CD4-positive, CD25-positive, alpha-beta regulatory T cell (primary cell): ENCODE measurements around the gene SPTBN5. TPM values are rescaled to one million over a fixed set of nuclear protein-coding genes. Genes with fewer than 3 reads are reported as not detected.
A peak's percentile ranks its signal among the peaks of the same experiment; 100 is the strongest.

ENCODE experiments used
- ATAC-seq, 2 donors: fragments of 150-1000 bp; cut with Tn5 transposase; one replicate each; pipeline ENCODE4 v1.10.0; 2021; ENCODE audit warnings: low read depth in 2 of 2, moderate number of reproducible peaks in 2 of 2, moderate library complexity in 1 of 2
- DNase-seq, 3 donors: peaks; one replicate each; pipeline versions ENCODE4 v3.0.0 to v3.0.0-alpha.2; 2012 to 2022; ENCODE audit warnings: mixed read lengths in 1 of 3
- H3K27ac ChIP-seq: one replicate; pipeline ENCODE4 v1.7.0; 2013; ENCODE audit warnings: mild to moderate bottlenecking, low read length; ENCODE audit not compliant: insufficient read depth, poor library complexity, severe bottlenecking
- H3K27me3 ChIP-seq: one replicate; pipeline ENCODE4 v1.7.0; 2013; ENCODE audit warnings: low read length; ENCODE audit not compliant: control insufficient read depth, insufficient read depth
- H3K36me3 ChIP-seq: one replicate; pipeline ENCODE4 v1.7.0; 2013; ENCODE audit warnings: mild to moderate bottlenecking, low read length, moderate library complexity; ENCODE audit not compliant: control insufficient read depth, insufficient read depth
- H3K4me1 ChIP-seq: 2 replicates; pipeline ENCODE4 v1.7.0; 2013; ENCODE audit warnings: mild to moderate bottlenecking, low read length; ENCODE audit not compliant: insufficient read depth, control insufficient read depth, poor library complexity, severe bottlenecking
- H3K4me3 ChIP-seq: one replicate; pipeline ENCODE4 v1.7.0; 2013; ENCODE audit warnings: low read depth, mild to moderate bottlenecking, low read length, moderate library complexity
- H3K9me3 ChIP-seq, 2 experiments: 1 replicate in 1 of 2; 2 replicates in 1 of 2; pipeline ENCODE4 v1.7.0; 2013; ENCODE audit warnings: low read length in 2 of 2, mild to moderate bottlenecking in 1 of 2, moderate library complexity in 1 of 2; ENCODE audit not compliant: control insufficient read depth in 2 of 2
- H3K27ac Mint-ChIP-seq, 3 donors: one replicate each; pipeline ENCODE4 v1.8.0; 2020 to 2022; ENCODE audit warnings: mild to moderate bottlenecking in 3 of 3, mixed read lengths in 3 of 3, moderate library complexity in 2 of 3
- H3K27me3 Mint-ChIP-seq: one replicate; pipeline ENCODE4 v1.8.0; 2022; ENCODE audit warnings: mild to moderate bottlenecking, mixed read lengths
- H3K36me3 Mint-ChIP-seq: one replicate; pipeline ENCODE4 v1.8.0; 2020; ENCODE audit warnings: mixed read lengths
- H3K4me1 Mint-ChIP-seq, 4 donors: one replicate each; pipeline ENCODE4 v1.8.0; 2020 to 2022; ENCODE audit warnings: mixed read lengths in 4 of 4, mild to moderate bottlenecking in 1 of 4
- H3K4me3 Mint-ChIP-seq, 4 donors: one replicate each; pipeline ENCODE4 v1.8.0; 2020 to 2022; ENCODE audit warnings: mild to moderate bottlenecking in 4 of 4, mixed read lengths in 4 of 4, moderate library complexity in 3 of 4
- H3K9me3 Mint-ChIP-seq, 7 donors: one replicate each; pipeline ENCODE4 v1.8.0; 2020 to 2022; ENCODE audit warnings: mixed read lengths in 7 of 7, mild to moderate bottlenecking in 3 of 7, moderate library complexity in 2 of 7
- polyA plus RNA-seq, 4 donors: library from polyadenylated mRNA; unstranded; fragments of 300-500 nt; fragmentation: Illumina TruSeq; gene quantifications; one replicate each; pipeline ENCODE4 v1.2.3, GENCODE V29; 2021
- total RNA-seq: library from RNA; stranded (reverse); gene quantifications from one replicate; pipeline ENCODE4 v1.2.3, GENCODE V29; 2022

SPTBN5 gene
- total and polyA plus RNA-seq, 5 donors from 2014 or later = 0.26 to 2.7 TPM; not detected in 3

GRCh38 chr15:41923401-41923997 lies 29.6 kb upstream of the SPTBN5 start:
- Histone ChIP-seq H3K27me3 (no peaks in the 10 kb centered on the region), H3K9me3 (no peaks in the 10 kb centered on the region), H3K36me3 (peaks cover 26% of the 10 kb centered on the region), H3K27ac (no peak overlapping the region), H3K4me3 (no peak overlapping the region), H3K4me1 (peaks cover 8% of the 10 kb centered on the region)
- DNase-seq = no peak
- ATAC-seq = no peak
- Mint-ChIP-seq H3K27me3 (no peaks in the 10 kb centered on the region), H3K36me3 (peaks cover 20% of the 10 kb centered on the region), H3K9me3 (peaks cover 0 to 1% (median 0%) of the 10 kb centered on the region in 7 donors), H3K4me3 (no peak overlapping the region), H3K27ac (no peak overlapping the region), H3K4me1 (peaks cover 7 to 30% (median 24%) of the 10 kb centered on the region in 4 donors)

- H3K4me1 Mint-ChIP-seq = peaks cover 7 to 29% (median 22%) of the 10 kb centered on the region in 4 donors
- Histone ChIP-seq H3K4me3 (no peak overlapping the region), H3K27ac (no peak overlapping the region), H3K9me3 (no peaks in the 10 kb centered on the region), H3K4me1 (peaks cover 8% of the 10 kb centered on the region), H3K27me3 (no peaks in the 10 kb centered on the region), H3K36me3 (peaks cover 31% of the 10 kb centered on the region)
- no peaks in the 10 kb centered on the region for H3K27me3 Mint-ChIP-seq
- DNase-seq = no peak
- H3K4me3 Mint-ChIP-seq = no peak overlapping the region
- peak overlapping the region in 2 of 3 donors; percentile 29 to 60 for H3K27ac Mint-ChIP-seq
- H3K9me3 Mint-ChIP-seq = peaks cover 0 to 1% (median 0%) of the 10 kb centered on the region in 7 donors
- H3K36me3 Mint-ChIP-seq = peaks cover 20% of the 10 kb centered on the region
- no peak for ATAC-seq
Measured at GRCh38 chr15:41922353-41922752, 28.5 kb upstream of the SPTBN5 start.

GRCh38 chr15:41921639-41922038 lies 27.8 kb upstream of the SPTBN5 start:
- Mint-ChIP-seq H3K36me3 (peaks cover 20% of the 10 kb centered on the region), H3K4me3 (peak overlapping the region in 1 of 4 donors; percentile 2), H3K27me3 (no peaks in the 10 kb centered on the region), H3K4me1 (peaks cover 7 to 22% (median 15%) of the 10 kb centered on the region in 4 donors), H3K9me3 (peaks cover 0 to 1% (median 0%) of the 10 kb centered on the region in 7 donors), H3K27ac (peak overlapping the region in 1 of 3 donors; percentile 64)
- peaks cover 5% of the 10 kb centered on the region for H3K4me1 ChIP-seq
- DNase-seq (no peak), ATAC-seq (no peak)
- H3K27me3 ChIP-seq = no peaks in the 10 kb centered on the region
- H3K36me3 ChIP-seq = peaks cover 32% of the 10 kb centered on the region
- H3K4me3 ChIP-seq = no peak overlapping the region
- H3K27ac ChIP-seq = no peak overlapping the region
- no peaks in the 10 kb centered on the region for H3K9me3 ChIP-seq

GRCh38 chr15:41921167-41921566 lies 27.3 kb upstream of the SPTBN5 start:
- H3K27me3 Mint-ChIP-seq = no peaks in the 10 kb centered on the region

GRCh38 chr15:41919954-41920538 lies 26.2 kb upstream of the SPTBN5 start:
- H3K36me3 ChIP-seq = peaks cover 34% of the 10 kb centered on the region
- Mint-ChIP-seq H3K9me3 (peaks cover 0 to 1% (median 0%) of the 10 kb centered on the region in 7 donors), H3K4me1 (peaks cover 5 to 17% (median 8%) of the 10 kb centered on the region in 4 donors), H3K27me3 (no peaks in the 10 kb centered on the region), H3K27ac (peak overlapping the region in 1 of 3 donors; percentile 59), H3K4me3 (no peak overlapping the region), H3K36me3 (peaks cover 22% of the 10 kb centered on the region)
- ATAC-seq (no peak), DNase-seq (no peak)
- H3K27me3 ChIP-seq = no peaks in the 10 kb centered on the region
- H3K9me3 ChIP-seq = no peaks in the 10 kb centered on the region
- H3K4me1 ChIP-seq = no peaks in the 10 kb centered on the region
- H3K4me3 ChIP-seq = no peak overlapping the region
- H3K27ac ChIP-seq = no peak overlapping the region

More at GRCh38 chr15:41921167-41921566, 27.3 kb upstream of the SPTBN5 start:
- Histone ChIP-seq H3K4me3 (no peak overlapping the region), H3K36me3 (peaks cover 33% of the 10 kb centered on the region), H3K27me3 (no peaks in the 10 kb centered on the region), H3K27ac (no peak overlapping the region), H3K9me3 (no peaks in the 10 kb centered on the region), H3K4me1 (peaks cover under 1% of the 10 kb centered on the region)
- H3K9me3 Mint-ChIP-seq = peaks cover 0 to 1% (median 0%) of the 10 kb centered on the region in 7 donors
- peaks cover 7 to 18% (median 12%) of the 10 kb centered on the region in 4 donors for H3K4me1 Mint-ChIP-seq
- no peak for ATAC-seq
- H3K4me3 Mint-ChIP-seq = no peak overlapping the region
- DNase-seq = no peak
- H3K36me3 Mint-ChIP-seq = peaks cover 21% of the 10 kb centered on the region
- peak overlapping the region in 2 of 3 donors; percentile 51 to 64 for H3K27ac Mint-ChIP-seq

GRCh38 chr15:41919201-41919820 lies 25.5 kb upstream of the SPTBN5 start:
- Histone ChIP-seq H3K27me3 (no peaks in the 10 kb centered on the region), H3K36me3 (peaks cover 35% of the 10 kb centered on the region), H3K9me3 (no peaks in the 10 kb centered on the region), H3K27ac (no peak overlapping the region), H3K4me3 (no peak overlapping the region), H3K4me1 (no peaks in the 10 kb centered on the region)
- Mint-ChIP-seq H3K27ac (peak overlapping the region in 1 of 3 donors; percentile 67), H3K9me3 (peaks cover 0 to 1% (median 0%) of the 10 kb centered on the region in 7 donors), H3K4me3 (no peak overlapping the region), H3K27me3 (no peaks in the 10 kb centered on the region), H3K4me1 (peaks cover 5 to 15% (median 8%) of the 10 kb centered on the region in 4 donors), H3K36me3 (peaks cover 19% of the 10 kb centered on the region)
- no peak for DNase-seq
- ATAC-seq = no peak

- no peak for ATAC-seq
- Histone ChIP-seq H3K27me3 (no peaks in the 10 kb centered on the region), H3K36me3 (peaks cover 39% of the 10 kb centered on the region), H3K9me3 (no peaks in the 10 kb centered on the region), H3K27ac (no peak overlapping the region), H3K4me3 (no peak overlapping the region), H3K4me1 (no peaks in the 10 kb centered on the region)
- Mint-ChIP-seq H3K4me3 (no peak overlapping the region), H3K27ac (no peak overlapping the region), H3K27me3 (no peaks in the 10 kb centered on the region), H3K4me1 (peaks cover 5 to 16% (median 8%) of the 10 kb centered on the region in 4 donors), H3K9me3 (peaks cover 0 to 1% (median 0%) of the 10 kb centered on the region in 7 donors), H3K36me3 (peaks cover 22% of the 10 kb centered on the region)
- DNase-seq = no peak
Measured at GRCh38 chr15:41918506-41919126, 24.8 kb upstream of the SPTBN5 start.
